ENCODE measurements around the gene WWTR1.

The WWTR1 gene

GRCh38 chr3:149472030-149472797 is 185.6 kb downstream of the WWTR1 start:
- DNase-seq (ENCODE audit: low read depth): no peak

- DNase-seq (ENCODE audit: low read depth): no peak
Measured at GRCh38 chr3:149470381-149470780, 187.4 kb downstream of the WWTR1 start.

- no peak for DNase-seq (ENCODE audit: low read depth)
Measured at GRCh38 chr3:149468504-149469212, 189.2 kb downstream of the WWTR1 start.
